NOMO-1 treated with dmso at 0.1 percent for 144 hours (cell line): ENCODE data around the gene RCAN1.
"Not testable (repeated sequence)": the region's sequence is repeated elsewhere in the genome, so short reads cannot be mapped to it uniquely, and the experiment has no call there.

Experiments used
- DNase-seq: peaks from one replicate; lab custom pipeline; 2025; ENCODE audit not compliant: unreplicated experiment; lab: John Stamatoyannopoulos, UW

Gene RCAN1

DNA sequence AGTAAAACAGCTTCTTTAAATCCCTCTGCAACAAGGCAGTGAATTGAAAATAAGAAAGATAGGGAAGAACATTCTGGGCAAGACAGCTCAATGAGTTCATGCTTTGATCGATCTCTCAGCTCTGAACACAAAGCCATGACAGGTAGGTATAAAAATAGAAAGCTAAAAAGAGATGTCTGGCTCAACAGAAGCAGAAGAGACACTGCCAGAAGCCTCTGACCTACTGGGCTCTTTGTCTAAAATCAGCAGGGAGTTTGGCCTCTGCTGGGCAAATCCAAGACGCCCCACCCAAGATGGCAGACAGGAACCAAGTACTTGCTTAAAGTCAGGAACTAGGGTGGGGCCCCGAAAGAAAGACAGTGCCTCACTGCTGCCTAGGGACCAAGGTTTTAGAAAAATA is 147.6 kb downstream of the RCAN1 start:
- DNase-seq, result not testable (repeated sequence)
